Stimulated activated CD4-positive, alpha-beta T cell treated with anti-CD3 and anti-CD28 coated beads, TNF-alpha, amount 100 ng/mL, for 1 hour (primary cell): ENCODE measurements around the gene TMEM134.

Experiments
- DNase-seq, 3 donors: peaks; one replicate each; pipeline ENCODE4 v3.0.0-alpha.2; 2020; ENCODE audit warnings: low read depth in 3 of 3, low spot score in 1 of 3

Gene TMEM134

DNA sequence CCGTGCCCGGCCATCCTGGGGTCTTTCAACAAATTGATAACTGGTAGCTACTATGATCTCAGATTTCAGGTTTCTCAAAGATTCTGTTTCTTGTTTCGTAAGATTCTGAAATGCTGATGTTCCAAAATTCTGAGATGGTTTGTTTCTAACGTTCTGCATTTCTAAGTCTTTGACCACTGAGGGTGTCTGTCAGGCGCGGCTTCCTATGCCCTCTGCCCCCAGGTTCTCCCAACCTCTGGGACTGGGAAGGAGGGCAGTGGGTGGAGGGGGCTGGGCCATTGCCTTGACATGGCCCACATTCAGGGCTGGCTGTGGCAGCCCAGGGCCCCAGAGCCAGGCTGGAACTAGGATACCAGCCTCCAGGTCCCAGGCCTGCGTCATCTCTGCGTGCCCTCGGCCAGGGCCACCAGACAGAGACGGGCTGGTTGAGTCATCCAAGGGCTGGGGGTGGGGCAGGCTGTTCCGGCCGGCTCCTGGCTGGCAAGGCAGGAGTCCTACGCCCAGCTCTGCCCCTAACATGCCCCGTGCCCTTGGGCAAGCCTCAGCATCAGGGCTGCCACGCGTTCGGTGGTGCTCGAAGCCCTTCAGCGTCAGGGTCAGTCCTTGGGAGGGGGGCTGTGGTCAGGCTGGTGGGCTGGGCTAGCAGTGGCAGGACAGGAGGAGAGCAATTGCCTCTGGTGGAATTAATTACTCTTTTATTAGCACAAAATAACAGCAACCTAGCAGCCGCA, 5.2 kb downstream of the TMEM134 start:
- DNase-seq, result no peak

GRCh38 chr11:67463186-67463585, 5.9 kb downstream of the TMEM134 start:
- no peak for DNase-seq

DNA sequence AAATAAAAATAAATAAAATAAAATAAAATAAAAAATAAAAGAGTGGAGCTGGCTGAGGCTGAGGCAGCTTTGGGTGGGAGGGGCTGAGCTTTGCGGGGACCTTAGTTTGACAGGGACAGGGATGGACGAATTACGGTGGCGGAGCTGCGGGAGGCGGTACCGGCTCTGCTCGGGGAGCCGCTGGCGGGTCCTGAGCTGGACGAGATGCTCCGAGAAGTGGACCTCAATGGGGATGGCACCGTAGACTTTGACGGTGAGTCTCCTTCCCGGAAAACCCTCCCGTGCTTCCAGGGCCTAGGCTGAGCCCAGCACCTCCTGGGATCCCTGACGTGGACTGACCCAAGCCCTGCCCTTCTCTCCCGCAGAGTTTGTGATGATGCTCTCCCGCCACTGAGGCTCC, 10.8 kb downstream of the TMEM134 start:
- no peak for DNase-seq

DNA sequence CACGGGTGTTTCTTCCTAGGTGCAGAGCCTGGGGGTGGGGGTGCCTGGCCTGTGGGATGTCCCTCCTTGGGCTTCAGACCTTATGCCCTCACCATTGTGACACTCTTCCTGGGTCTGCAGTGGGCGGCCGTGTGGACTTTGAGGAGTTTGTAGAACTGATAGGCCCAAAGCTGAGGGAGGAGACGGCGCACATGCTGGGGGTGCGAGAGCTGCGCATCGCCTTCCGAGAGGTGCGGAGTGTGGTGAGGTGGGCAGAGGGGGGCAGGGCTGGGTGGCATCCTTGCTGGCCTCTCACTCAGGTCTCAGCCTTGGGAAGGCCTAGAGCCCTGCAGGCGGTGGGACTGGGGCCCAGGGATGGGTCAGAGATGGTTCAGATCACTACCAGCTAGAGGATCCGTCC, 11.6 kb downstream of the TMEM134 start:
- DNase-seq, result no peak

DNA sequence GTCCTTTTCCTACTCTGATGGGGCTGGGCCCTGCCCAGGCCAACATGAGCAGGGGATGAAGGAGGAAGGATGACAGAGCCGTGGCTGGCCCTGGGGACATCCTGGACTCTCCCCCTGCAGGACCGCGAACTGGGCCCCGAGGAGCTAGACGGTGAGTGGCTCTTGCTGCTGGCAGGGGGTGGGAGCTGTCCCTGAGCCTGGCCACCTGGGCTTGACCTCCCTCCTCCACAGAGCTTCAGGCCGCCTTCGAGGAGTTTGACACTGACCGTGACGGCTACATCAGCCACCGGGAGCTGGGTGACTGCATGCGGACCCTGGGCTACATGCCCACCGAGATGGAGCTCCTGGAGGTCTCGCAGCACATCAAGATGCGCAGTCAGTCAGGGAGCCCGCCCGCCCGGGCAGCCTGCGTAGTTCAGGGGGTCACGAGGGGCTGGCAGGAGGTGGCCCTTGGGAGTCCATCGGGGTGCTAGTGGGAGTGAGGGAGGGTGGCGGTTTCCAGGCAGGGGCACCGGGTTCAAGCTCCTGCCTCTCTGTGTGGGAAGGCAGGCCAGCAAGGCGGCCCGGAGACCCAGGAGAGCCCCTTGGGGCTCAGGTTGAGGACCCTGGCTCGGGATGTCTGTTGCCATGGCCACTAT, 12.9 kb downstream of the TMEM134 start:
- DNase-seq, result no peak

- no peak for DNase-seq
These were observed 14.0 kb downstream of the TMEM134 start, which contains the start of gene CABP4 for GRCh38 chr11:67455054-67455453. Gene CABP4, plus strand, starts transcription at chr11:67455354. Its CDS starts 70 bp downstream, at chr11:67455424.

GRCh38 chr11:67453816-67454732, 15.0 kb downstream of the TMEM134 start:
- no peak for DNase-seq

- DNase-seq, result no peak
These were observed 16.7 kb downstream of the TMEM134 start, which contains the start of gene GPR152 for GRCh38 chr11:67452141-67452952. Gene GPR152, minus strand, starts transcription at chr11:67452729. Its CDS starts 5 bp downstream, at chr11:67452724.

DNA sequence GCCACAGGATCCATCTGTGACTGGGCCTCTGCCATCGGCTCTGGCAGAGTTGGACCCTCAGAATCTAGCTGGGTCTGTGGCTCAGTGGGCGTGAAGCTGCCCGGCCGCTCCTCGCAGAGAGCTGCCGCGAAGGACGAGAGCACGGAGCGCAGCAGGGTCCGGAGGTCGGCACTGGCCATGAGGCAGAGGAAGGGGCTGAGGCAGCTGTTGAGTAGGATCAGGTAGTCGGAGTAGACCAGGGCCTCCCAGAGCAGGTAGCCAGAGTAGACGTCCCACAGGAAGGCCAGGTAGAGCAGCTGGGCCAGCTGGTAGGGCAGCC, 17.4 kb downstream of the TMEM134 start:
- DNase-seq, result no peak

GRCh38 chr11:67450796-67451657, 18.0 kb downstream of the TMEM134 start:
- DNase-seq, result no peak

DNA sequence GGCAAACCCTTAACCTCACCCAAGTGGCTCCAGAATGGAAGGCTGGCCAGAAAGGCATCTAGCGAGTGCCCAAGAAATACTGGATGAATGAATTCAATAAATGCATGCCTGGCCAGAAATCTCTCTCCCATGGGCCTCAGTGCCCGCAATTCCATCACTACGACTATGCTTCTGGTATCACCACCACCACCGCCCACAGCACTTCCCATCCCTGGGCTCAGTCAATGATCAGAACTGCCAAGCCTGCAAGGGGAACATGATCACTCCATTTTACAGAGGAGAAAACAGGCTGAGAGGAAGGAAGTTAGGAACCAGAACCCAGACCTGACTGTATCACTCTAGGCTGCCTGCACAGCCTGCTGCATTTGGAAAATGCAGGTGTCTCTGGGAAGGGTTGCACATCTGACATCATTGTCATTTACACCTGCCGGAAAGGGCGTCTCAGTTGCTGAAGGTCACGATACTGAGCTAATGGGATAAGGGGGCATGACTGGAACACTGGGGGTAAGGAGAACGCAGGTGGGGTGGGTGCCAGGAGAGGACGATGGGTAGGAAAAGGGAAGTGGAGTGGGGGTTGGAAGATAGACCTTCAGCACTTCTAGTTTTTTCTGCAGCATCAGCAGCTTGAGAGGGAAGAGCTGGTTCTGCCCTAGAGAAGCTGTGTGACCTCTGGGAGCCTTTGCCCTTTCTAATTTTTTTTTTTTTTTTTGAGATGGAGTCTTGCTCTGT, 19.8 kb downstream of the TMEM134 start:
- DNase-seq, result no peak

DNA sequence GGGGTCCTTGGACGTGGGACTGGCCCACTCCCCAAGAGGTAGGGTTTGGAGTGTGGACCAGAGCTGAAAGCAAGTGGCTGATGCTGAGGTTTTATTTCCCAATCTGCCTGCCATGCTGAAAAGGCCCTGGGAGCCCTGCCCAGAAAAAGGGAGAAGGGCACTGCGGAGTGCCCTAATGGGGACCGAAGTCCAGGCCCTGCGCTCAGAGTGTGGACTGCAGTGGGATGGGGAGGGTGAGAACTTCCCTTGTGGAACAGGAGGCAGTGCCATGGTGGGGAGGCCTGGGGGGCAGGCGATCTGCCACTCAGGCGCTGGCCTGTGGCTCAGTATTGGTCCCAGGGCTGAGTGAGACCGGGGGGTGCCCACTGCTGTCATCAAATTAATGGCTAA, 20.8 kb downstream of the TMEM134 start:
- no peak for DNase-seq

DNA sequence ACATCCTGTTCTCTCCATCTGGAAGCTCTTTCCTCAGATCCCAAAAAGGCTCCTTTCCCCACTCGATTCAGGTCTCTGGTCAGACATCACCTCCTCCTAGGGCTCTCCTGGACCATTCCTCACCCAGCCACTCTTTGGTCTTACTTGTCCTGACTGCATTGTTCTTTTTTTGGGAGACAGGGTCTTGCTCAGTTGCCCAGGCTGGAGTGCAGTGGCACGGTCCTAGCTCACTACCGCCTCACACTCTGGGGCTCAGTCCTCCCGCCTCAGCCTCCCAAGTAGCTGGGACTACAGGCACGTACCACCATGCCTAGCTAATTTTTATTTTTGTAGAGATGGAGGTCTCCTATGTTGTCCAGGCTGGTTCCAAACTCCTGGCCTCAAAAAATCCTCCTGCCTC, 23.5 kb downstream of the TMEM134 start:
- DNase-seq, result no peak

DNA sequence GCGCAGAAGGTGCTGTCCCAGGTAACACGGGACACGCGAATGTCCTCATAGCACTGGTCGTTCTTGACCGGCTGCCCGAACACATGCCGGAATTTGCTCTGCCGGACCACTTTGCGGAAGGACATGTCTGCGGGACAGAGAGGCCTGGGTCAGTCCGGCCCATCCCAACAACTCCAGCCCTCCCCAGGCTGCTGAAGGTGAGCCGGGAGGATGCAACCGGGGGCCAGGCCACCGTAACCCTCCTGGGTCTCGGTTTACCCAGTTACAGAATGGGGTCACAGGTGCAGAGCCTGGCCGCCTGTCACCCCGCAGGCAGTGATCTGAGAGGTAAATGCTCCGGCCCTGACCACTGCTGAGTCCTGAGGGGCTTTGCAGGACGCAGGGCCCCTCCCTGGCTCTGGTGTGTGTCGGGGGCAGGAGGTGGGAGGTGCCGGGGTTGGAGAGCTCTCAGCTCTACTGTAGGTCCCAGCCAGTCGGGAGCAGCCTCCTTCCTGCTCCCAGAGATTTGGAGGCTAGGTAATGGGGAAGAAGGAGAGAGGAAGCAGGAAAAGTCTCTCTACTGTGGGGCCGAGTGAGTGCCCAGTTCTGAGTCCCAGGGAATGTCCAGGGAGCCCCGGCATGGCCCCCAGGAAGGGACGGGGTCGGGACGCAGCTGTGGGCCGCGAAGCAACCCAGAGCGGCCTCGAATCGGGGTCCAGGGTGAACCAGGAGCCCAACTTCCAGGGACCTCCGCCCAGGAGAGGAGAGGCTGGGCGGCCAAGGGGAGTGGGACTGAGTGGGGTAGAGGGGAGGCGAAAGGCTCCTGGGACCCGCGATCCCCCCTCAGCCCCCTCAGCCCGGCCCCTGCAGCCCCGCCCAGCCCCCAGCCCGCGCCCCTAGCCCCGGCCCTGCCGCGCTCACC, 26.3 kb downstream of the TMEM134 start:
- no peak for DNase-seq

DNA sequence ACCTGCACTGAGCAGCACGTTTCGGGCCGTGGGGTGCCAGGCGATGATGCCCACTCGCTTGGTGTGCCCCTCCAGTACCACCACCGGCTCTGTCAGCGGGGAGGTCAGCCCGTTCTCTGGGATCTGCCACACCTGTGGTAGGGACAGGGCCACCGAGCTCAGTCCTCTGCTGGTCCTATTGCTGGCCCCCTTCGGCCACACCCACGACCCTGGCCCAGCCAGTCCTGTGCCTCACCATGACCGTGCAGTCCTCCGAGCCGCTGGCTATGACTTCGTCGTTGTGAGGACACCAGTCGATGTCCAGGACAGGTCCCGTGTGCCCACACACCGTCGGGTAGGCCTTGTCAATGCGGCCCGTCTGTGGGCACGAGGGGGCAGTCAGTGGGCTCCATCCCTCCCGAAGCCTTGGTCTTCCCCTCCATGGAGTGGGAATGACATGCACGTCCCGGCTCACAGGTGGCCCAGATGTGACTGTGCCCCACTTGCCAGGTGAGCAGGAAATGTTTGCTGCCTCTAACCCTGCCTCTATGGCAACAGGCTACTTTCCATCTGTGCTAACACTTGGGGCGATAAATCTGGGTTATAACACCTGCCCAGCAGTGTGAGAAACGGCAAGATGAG, 27.2 kb downstream of the TMEM134 start:
- DNase-seq, result no peak

GRCh38 chr11:67441098-67441563, 27.9 kb downstream of the TMEM134 start:
- DNase-seq, result no peak

GRCh38 chr11:67440229-67441097, 28.6 kb downstream of the TMEM134 start:
- no peak for DNase-seq
